ENCODE measurements around the gene PAX6.

The PAX6 gene

GRCh38 chr11:31817054-31817620, 6.0 kb upstream of the PAX6 start:
- no peak overlapping the region for H3K27ac ChIP-seq (ENCODE audit: insufficient read depth, low read depth, low read length, poor library complexity, severe bottlenecking)
- H3K27me3 ChIP-seq (ENCODE audit: control insufficient read depth, insufficient read depth, low read length, poor library complexity, severe bottlenecking), result peaks cover 100% of the 10 kb centered on the region
- no peaks in the 10 kb centered on the region for H3K36me3 ChIP-seq (ENCODE audit: control insufficient read depth, insufficient read depth, low read length)
- WGBS, 2 experiments, result 0 to 1% methylated on average over 48 of the region's 48 CpGs
- peak overlapping the region; percentile 29 for H3K4me3 ChIP-seq (ENCODE audit: insufficient read depth, low read depth, low read length)
- H3K4me1 ChIP-seq (ENCODE audit: control insufficient read depth, insufficient read depth, low read length), result peaks cover 57% of the 10 kb centered on the region
- H3K9me3 ChIP-seq (ENCODE audit: control insufficient read depth, low read length), result no peaks in the 10 kb centered on the region

- whole genome bisulfite sequencing, 2 experiments, result 2% methylated on average over 37 to 40 of the region's 40 CpGs
Observed at GRCh38 chr11:31816468-31817053, 5.4 kb upstream of the PAX6 start.

GRCh38 chr11:31815711-31816467, 4.8 kb upstream of the PAX6 start:
- Histone ChIP-seq H3K36me3 (ENCODE audit: control insufficient read depth, insufficient read depth, low read length) (no peaks in the 10 kb centered on the region), H3K27ac (ENCODE audit: insufficient read depth, low read depth, low read length, poor library complexity, severe bottlenecking) (no peak overlapping the region), H3K4me1 (ENCODE audit: control insufficient read depth, insufficient read depth, low read length) (peaks cover 54% of the 10 kb centered on the region), H3K9me3 (ENCODE audit: control insufficient read depth, low read length) (no peaks in the 10 kb centered on the region), H3K4me3 (ENCODE audit: insufficient read depth, low read depth, low read length) (peak overlapping the region; percentile 15), H3K27me3 (ENCODE audit: control insufficient read depth, insufficient read depth, low read length, poor library complexity, severe bottlenecking) (peaks cover 100% of the 10 kb centered on the region)
- WGBS, 2 experiments, result 1 to 2% methylated on average over 54 to 57 of the region's 57 CpGs

More at GRCh38 chr11:31816468-31817053, 5.4 kb upstream of the PAX6 start:
- H3K4me1 ChIP-seq (ENCODE audit: control insufficient read depth, insufficient read depth, low read length), result peaks cover 54% of the 10 kb centered on the region
- peak overlapping the region; percentile 15 for H3K4me3 ChIP-seq (ENCODE audit: insufficient read depth, low read depth, low read length)
- no peaks in the 10 kb centered on the region for H3K36me3 ChIP-seq (ENCODE audit: control insufficient read depth, insufficient read depth, low read length)
- no peak overlapping the region for H3K27ac ChIP-seq (ENCODE audit: insufficient read depth, low read depth, low read length, poor library complexity, severe bottlenecking)
- peaks cover 100% of the 10 kb centered on the region for H3K27me3 ChIP-seq (ENCODE audit: control insufficient read depth, insufficient read depth, low read length, poor library complexity, severe bottlenecking)
- no peaks in the 10 kb centered on the region for H3K9me3 ChIP-seq (ENCODE audit: control insufficient read depth, low read length)

- H3K27ac ChIP-seq (ENCODE audit: insufficient read depth, low read depth, low read length, poor library complexity, severe bottlenecking), result no peak overlapping the region
- WGBS, 2 experiments, result 1% methylated on average over 38 of the region's 38 CpGs
- H3K27me3 ChIP-seq (ENCODE audit: control insufficient read depth, insufficient read depth, low read length, poor library complexity, severe bottlenecking), result peaks cover 100% of the 10 kb centered on the region
- peaks cover 46% of the 10 kb centered on the region for H3K4me1 ChIP-seq (ENCODE audit: control insufficient read depth, insufficient read depth, low read length)
- no peaks in the 10 kb centered on the region for H3K36me3 ChIP-seq (ENCODE audit: control insufficient read depth, insufficient read depth, low read length)
- peak overlapping the region; percentile 67 for H3K4me3 ChIP-seq (ENCODE audit: insufficient read depth, low read depth, low read length)
- H3K9me3 ChIP-seq (ENCODE audit: control insufficient read depth, low read length), result no peaks in the 10 kb centered on the region
Observed at GRCh38 chr11:31814176-31814868, 3.2 kb upstream of the PAX6 start.

- Histone ChIP-seq H3K4me3 (ENCODE audit: insufficient read depth, low read depth, low read length) (peak overlapping the region; percentile 67), H3K4me1 (ENCODE audit: control insufficient read depth, insufficient read depth, low read length) (peaks cover 52% of the 10 kb centered on the region), H3K27ac (ENCODE audit: insufficient read depth, low read depth, low read length, poor library complexity, severe bottlenecking) (no peak overlapping the region), H3K27me3 (ENCODE audit: control insufficient read depth, insufficient read depth, low read length, poor library complexity, severe bottlenecking) (peaks cover 100% of the 10 kb centered on the region), H3K9me3 (ENCODE audit: control insufficient read depth, low read length) (no peaks in the 10 kb centered on the region), H3K36me3 (ENCODE audit: control insufficient read depth, insufficient read depth, low read length) (no peaks in the 10 kb centered on the region)
- WGBS, 2 experiments, result 0% methylated on average over 35 of the region's 35 CpGs
Observed at GRCh38 chr11:31813391-31814175, 2.5 kb upstream of the PAX6 start.

GRCh38 chr11:31812383-31813381, 1.6 kb upstream of the PAX6 start:
- no peaks in the 10 kb centered on the region for H3K36me3 ChIP-seq (ENCODE audit: control insufficient read depth, insufficient read depth, low read length)
- no peak overlapping the region for H3K27ac ChIP-seq (ENCODE audit: insufficient read depth, low read depth, low read length, poor library complexity, severe bottlenecking)
- WGBS, 2 experiments, result 1% methylated on average over 62 of the region's 63 CpGs
- H3K4me3 ChIP-seq (ENCODE audit: insufficient read depth, low read depth, low read length), result peak overlapping the region; percentile 67
- no peaks in the 10 kb centered on the region for H3K9me3 ChIP-seq (ENCODE audit: control insufficient read depth, low read length)
- peaks cover 50% of the 10 kb centered on the region for H3K4me1 ChIP-seq (ENCODE audit: control insufficient read depth, insufficient read depth, low read length)
- peaks cover 100% of the 10 kb centered on the region for H3K27me3 ChIP-seq (ENCODE audit: control insufficient read depth, insufficient read depth, low read length, poor library complexity, severe bottlenecking)

GRCh38 chr11:31809857-31810778, 1.0 kb downstream of the PAX6 start:
- Histone ChIP-seq H3K27ac (ENCODE audit: insufficient read depth, low read depth, low read length, poor library complexity, severe bottlenecking) (no peak overlapping the region), H3K9me3 (ENCODE audit: control insufficient read depth, low read length) (no peaks in the 10 kb centered on the region), H3K27me3 (ENCODE audit: control insufficient read depth, insufficient read depth, low read length, poor library complexity, severe bottlenecking) (peaks cover 100% of the 10 kb centered on the region), H3K4me1 (ENCODE audit: control insufficient read depth, insufficient read depth, low read length) (peaks cover 48% of the 10 kb centered on the region), H3K36me3 (ENCODE audit: control insufficient read depth, insufficient read depth, low read length) (no peaks in the 10 kb centered on the region), H3K4me3 (ENCODE audit: insufficient read depth, low read depth, low read length) (peak overlapping the region; percentile 67)
- WGBS, 2 experiments, result 0% methylated on average over 91 of the region's 91 CpGs

GRCh38 chr11:31809541-31809856, 1.6 kb downstream of the PAX6 start:
- H3K4me1 ChIP-seq (ENCODE audit: control insufficient read depth, insufficient read depth, low read length), result peaks cover 53% of the 10 kb centered on the region
- peak overlapping the region; percentile 67 for H3K4me3 ChIP-seq (ENCODE audit: insufficient read depth, low read depth, low read length)
- no peak overlapping the region for H3K27ac ChIP-seq (ENCODE audit: insufficient read depth, low read depth, low read length, poor library complexity, severe bottlenecking)
- 1 to 3% methylated on average over 6 of the region's 6 CpGs for WGBS, 2 experiments
- H3K36me3 ChIP-seq (ENCODE audit: control insufficient read depth, insufficient read depth, low read length), result no peaks in the 10 kb centered on the region
- no peaks in the 10 kb centered on the region for H3K9me3 ChIP-seq (ENCODE audit: control insufficient read depth, low read length)
- H3K27me3 ChIP-seq (ENCODE audit: control insufficient read depth, insufficient read depth, low read length, poor library complexity, severe bottlenecking), result peaks cover 100% of the 10 kb centered on the region

Measured in ectodermal cell (in vitro differentiated cells).